SK-N-SH treated with all-trans-retinoic acid at 6 μM for 48 hours (cell line): ENCODE measurements around the gene GATC.

Source experiments
- CREB5 ChIP-seq: fragments of 250-450 bp; sonication (Bioruptor Pico); IDR thresholded peaks from 2 replicates; pipeline ENCODE4 v1.5.1; 2020; ENCODE audit warnings: low read depth, mild to moderate bottlenecking, moderate library complexity
- GLIS3 ChIP-seq: fragments of 250-450 bp; sonication (Bioruptor Pico); IDR thresholded peaks from 2 replicates; pipeline ENCODE4 v1.5.0; 2020; ENCODE audit warnings: mild to moderate bottlenecking, moderate library complexity
- ISL1 ChIP-seq: fragments of 250-450 bp; sonication (Bioruptor Pico); IDR thresholded peaks from 2 replicates; pipeline ENCODE4 v2.1.2; 2022; ENCODE audit warnings: mild to moderate bottlenecking, moderate library complexity
- OSR1 ChIP-seq: fragments of 250-450 bp; sonication (Bioruptor Pico); IDR thresholded peaks from 2 replicates; pipeline ENCODE4 v1.8.0; 2022; ENCODE audit warnings: moderate library complexity, mild to moderate bottlenecking, inconsistent platforms
- POU6F1 ChIP-seq: fragments of 250-450 bp; sonication (Bioruptor Pico); IDR thresholded peaks from 2 replicates; pipeline ENCODE4 v1.8.0; 2021; ENCODE audit warnings: low read depth, mild to moderate bottlenecking, moderate library complexity, borderline replicate concordance
- RARB ChIP-seq: fragments of 250-450 bp; sonication (Bioruptor Pico); IDR thresholded peaks from 2 replicates; pipeline ENCODE4 v1.8.0; 2021; ENCODE audit warnings: mild to moderate bottlenecking, moderate library complexity
- TCF4 ChIP-seq: fragments of 250-450 bp; sonication (Bioruptor Pico); IDR thresholded peaks from 2 replicates; pipeline ENCODE4 v1.8.0; 2021; ENCODE audit warnings: mild to moderate bottlenecking, moderate library complexity, borderline replicate concordance
- ZFP30 ChIP-seq: fragments of 450-650 bp; formaldehyde crosslinking; IDR thresholded peaks from 2 replicates; pipeline ENCODE4 v1.5.0; 2022; ENCODE audit warnings: mild to moderate bottlenecking, moderate library complexity
- ZNF565 ChIP-seq: fragments of 450-650 bp; formaldehyde crosslinking; conservative IDR thresholded peaks from 2 replicates; pipeline ENCODE4 v1.5.0; 2020; ENCODE audit warnings: low read depth, mild to moderate bottlenecking, moderate library complexity
- ZNF70 ChIP-seq: fragments of 450-650 bp; formaldehyde crosslinking; IDR thresholded peaks from 2 replicates; pipeline ENCODE4 v1.5.0; 2020; ENCODE audit warnings: mild to moderate bottlenecking, moderate library complexity
- TF ChIP-seq, protein P1 (sequence below): fragments of 250-450 bp; sonication (Bioruptor Pico); IDR thresholded peaks from 2 replicates; pipeline ENCODE4 v1.8.0; 2020; ENCODE audit warnings: mild to moderate bottlenecking, moderate library complexity, borderline replicate concordance

DNA sequence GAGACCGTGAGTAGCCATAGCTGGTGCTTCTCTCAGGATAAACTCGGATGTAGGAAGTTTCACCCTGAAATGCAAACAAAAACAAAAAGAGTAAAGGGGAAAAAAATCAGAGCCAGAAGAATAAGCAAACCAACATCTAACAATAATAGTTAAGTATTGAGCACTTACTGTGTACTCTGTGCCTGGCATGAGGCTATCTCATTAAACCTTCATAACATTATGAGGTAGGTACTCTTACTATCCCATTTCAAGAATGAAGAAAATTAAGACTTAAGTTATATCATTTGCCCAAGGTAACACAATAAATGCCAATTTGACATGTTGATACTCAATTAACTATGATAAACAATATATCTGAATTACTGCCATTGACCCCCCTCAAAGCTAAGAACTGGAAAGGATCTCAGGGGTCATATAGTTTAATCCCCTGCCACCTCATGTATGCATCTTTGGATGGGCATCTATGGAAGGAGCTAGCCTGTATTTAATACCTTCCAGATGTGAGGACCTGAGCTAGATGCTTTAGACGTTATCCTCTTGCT lies 15.9 kb downstream of the GATC start:
- no peak for TF ChIP-seq OSR1 (CRISPR knock-in tag)
- no peak for TF ChIP-seq TCF4
- no peak for TF ChIP-seq ZNF565 (CRISPR knock-in tag)
- TF ChIP-seq POU6F1 (CRISPR knock-in tag): no peak
- TF ChIP-seq ISL1: no peak
- TF ChIP-seq ZFP30 (CRISPR knock-in tag): no peak
- TF ChIP-seq, protein P1, sequence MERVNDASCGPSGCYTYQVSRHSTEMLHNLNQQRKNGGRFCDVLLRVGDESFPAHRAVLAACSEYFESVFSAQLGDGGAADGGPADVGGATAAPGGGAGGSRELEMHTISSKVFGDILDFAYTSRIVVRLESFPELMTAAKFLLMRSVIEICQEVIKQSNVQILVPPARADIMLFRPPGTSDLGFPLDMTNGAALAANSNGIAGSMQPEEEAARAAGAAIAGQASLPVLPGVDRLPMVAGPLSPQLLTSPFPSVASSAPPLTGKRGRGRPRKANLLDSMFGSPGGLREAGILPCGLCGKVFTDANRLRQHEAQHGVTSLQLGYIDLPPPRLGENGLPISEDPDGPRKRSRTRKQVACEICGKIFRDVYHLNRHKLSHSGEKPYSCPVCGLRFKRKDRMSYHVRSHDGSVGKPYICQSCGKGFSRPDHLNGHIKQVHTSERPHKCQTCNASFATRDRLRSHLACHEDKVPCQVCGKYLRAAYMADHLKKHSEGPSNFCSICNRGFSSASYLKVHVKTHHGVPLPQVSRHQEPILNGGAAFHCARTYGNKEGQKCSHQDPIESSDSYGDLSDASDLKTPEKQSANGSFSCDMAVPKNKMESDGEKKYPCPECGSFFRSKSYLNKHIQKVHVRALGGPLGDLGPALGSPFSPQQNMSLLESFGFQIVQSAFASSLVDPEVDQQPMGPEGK (CRISPR knock-in tag): no peak
- no peak for TF ChIP-seq CREB5 (CRISPR knock-in tag)
- TF ChIP-seq ZNF70 (CRISPR knock-in tag): no peak
- no peak for TF ChIP-seq GLIS3 (CRISPR knock-in tag)
- no peak for TF ChIP-seq RARB (CRISPR knock-in tag)
